Measurements from ENCODE around the gene CD48. TPM values are rescaled to one million over a fixed set of nuclear protein-coding genes. Genes with fewer than 3 reads are reported as not detected.
"Not testable (repeated sequence)": the region's sequence is repeated elsewhere in the genome, so short reads cannot be mapped to it uniquely, and the experiment has no call there.

Gene CD48
- total and polyA plus RNA-seq, 2 of the 4 experiments (the other 2 are of a cell fraction) = not detected

GRCh38 chr1:160652924-160653619 lies 58.5 kb downstream of the CD48 start:
- DNase-seq (no peak), ATAC-seq (ENCODE audit: low read depth) (no peak)
- Histone ChIP-seq H2BK15ac (ENCODE audit: low read depth, low read length) (no peak overlapping the region), H3K9me3 (ENCODE audit: control insufficient read depth, insufficient read depth, low read length) (no peaks in the 10 kb centered on the region), H4K5ac (ENCODE audit: low read depth, low read length) (no peak overlapping the region), H3K4me3 (ENCODE audit: insufficient read depth, low read depth, low read length) (no peak overlapping the region), H4K8ac (ENCODE audit: low read depth in 2 of 2, low read length in 2 of 2) (no peak overlapping the region), H3K36me3 (ENCODE audit: control insufficient read depth, insufficient read depth, low read length) (no peaks in the 10 kb centered on the region), H3K4me2 (ENCODE audit: low read depth, low read length) (no peak overlapping the region), H2BK5ac (ENCODE audit: low read depth, low read length, poor library complexity, severe bottlenecking) (no peak overlapping the region), H2BK20ac (ENCODE audit: low read depth, low read length) (no peak overlapping the region), H4K20me1 (ENCODE audit: insufficient read depth, low read length) (no peaks in the 10 kb centered on the region), H2AK9ac (replicated peaks; ENCODE audit: low read depth, low read length, poor library complexity) (no peak overlapping the region), H3K27me3 (ENCODE audit: control insufficient read depth, insufficient read depth, low read length) (no peaks in the 10 kb centered on the region), H2AK5ac (ENCODE audit: low read depth, low read length) (no peak overlapping the region), H3K23ac (ENCODE audit: low read depth, low read length) (no peak overlapping the region), H3K4me1 (ENCODE audit: control insufficient read depth, insufficient read depth, low read length) (no peaks in the 10 kb centered on the region), H3K18ac (ENCODE audit: low read depth, low read length) (no peak overlapping the region), H2BK120ac (ENCODE audit: low read depth, low read length) (no peak overlapping the region), H3K56ac (ENCODE audit: extremely low read depth, insufficient read depth, low read length) (no peak overlapping the region), H4K91ac (ENCODE audit: insufficient read depth, low read depth, low read length) (no peak overlapping the region), H3K14ac (replicated peaks; ENCODE audit: low read depth, low read length) (no peak overlapping the region), H3K4ac (ENCODE audit: low read depth, low read length) (no peak overlapping the region), H3K9me1 (ENCODE audit: insufficient read depth, low read length) (no peaks in the 10 kb centered on the region), H3K79me1 (ENCODE audit: low read depth in 1 of 2, low read length in 2 of 2) (no peaks in the 10 kb centered on the region), H3K27ac (ENCODE audit: insufficient read depth, low read length) (no peak overlapping the region), H3K9ac (ENCODE audit: low read depth, low read length) (no peak overlapping the region), H2AFZ (replicated peaks; ENCODE audit: low read length, poor library complexity) (no peak overlapping the region)
- no peak for TF ChIP-seq BHLHE40 (IDR thresholded peaks at IDR 0.05; ENCODE audit: low read depth, low read length)
- TF ChIP-seq, protein P1, sequence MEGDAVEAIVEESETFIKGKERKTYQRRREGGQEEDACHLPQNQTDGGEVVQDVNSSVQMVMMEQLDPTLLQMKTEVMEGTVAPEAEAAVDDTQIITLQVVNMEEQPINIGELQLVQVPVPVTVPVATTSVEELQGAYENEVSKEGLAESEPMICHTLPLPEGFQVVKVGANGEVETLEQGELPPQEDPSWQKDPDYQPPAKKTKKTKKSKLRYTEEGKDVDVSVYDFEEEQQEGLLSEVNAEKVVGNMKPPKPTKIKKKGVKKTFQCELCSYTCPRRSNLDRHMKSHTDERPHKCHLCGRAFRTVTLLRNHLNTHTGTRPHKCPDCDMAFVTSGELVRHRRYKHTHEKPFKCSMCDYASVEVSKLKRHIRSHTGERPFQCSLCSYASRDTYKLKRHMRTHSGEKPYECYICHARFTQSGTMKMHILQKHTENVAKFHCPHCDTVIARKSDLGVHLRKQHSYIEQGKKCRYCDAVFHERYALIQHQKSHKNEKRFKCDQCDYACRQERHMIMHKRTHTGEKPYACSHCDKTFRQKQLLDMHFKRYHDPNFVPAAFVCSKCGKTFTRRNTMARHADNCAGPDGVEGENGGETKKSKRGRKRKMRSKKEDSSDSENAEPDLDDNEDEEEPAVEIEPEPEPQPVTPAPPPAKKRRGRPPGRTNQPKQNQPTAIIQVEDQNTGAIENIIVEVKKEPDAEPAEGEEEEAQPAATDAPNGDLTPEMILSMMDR (conservative IDR thresholded peaks at IDR 0.05; ENCODE audit: low read depth, low read length) = no peak
- no CpG with 5 or more reads among the region's 9 CpGs for WGBS, 2 experiments (ENCODE audit: extremely low coverage in 2 of 2, insufficient read length in 1 of 2)
- intact Hi-C loops (cut with micrococcal nuclease) (no loop called here), dilution Hi-C loops (cut with HindIII; ENCODE audit: low sequenced_read_pairs, unreplicated experiment) (no loop called here), in situ Hi-C loops (cut with MboI; ENCODE audit: low sequenced_read_pairs) (no loop called here)
- CTCF ChIA-PET = no interaction called here
- POLR2A ChIA-PET (ENCODE audit: unreplicated experiment) = no interaction called here
- BruUV-seq (replicated peaks) = no TSS peak

DNA sequence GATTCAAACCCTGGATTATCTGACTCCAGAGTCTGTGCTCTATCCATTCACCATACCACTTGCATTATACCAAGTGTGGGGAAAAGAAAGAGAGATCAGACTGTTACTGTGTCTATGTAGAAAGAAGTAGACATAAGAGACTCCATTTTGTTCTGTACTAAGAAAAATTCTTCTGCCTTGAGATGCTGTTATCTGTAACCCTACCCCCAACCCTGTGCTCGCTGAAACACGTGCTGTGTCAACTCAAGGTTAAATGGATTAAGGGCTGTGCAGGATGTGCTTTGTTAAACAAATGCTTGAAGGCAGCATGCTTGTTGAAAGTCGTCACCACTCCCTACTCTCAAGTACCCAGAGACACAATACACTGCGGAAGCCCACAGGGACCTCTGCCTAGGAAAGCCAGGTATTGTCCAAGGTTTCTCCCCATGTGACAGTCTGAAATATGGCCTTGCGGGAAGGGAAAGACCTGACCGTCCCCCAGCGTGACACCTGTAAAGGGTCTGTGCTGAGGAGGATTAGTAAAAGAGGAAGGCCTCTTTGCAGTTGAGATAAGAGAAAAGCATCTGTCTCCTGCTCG lies 59.5 kb downstream of the CD48 start:
- dilution Hi-C loops (cut with HindIII; ENCODE audit: low sequenced_read_pairs, unreplicated experiment); ATAC-seq (ENCODE audit: low read depth); H3K4me2 ChIP-seq (ENCODE audit: low read depth, low read length); H3K14ac ChIP-seq (replicated peaks; ENCODE audit: low read depth, low read length); H3K23ac ChIP-seq (ENCODE audit: low read depth, low read length); H2AK9ac ChIP-seq (replicated peaks; ENCODE audit: low read depth, low read length, poor library complexity); H3K9me3 ChIP-seq (ENCODE audit: control insufficient read depth, insufficient read depth, low read length); H3K4ac ChIP-seq (ENCODE audit: low read depth, low read length); in situ Hi-C loops (cut with MboI; ENCODE audit: low sequenced_read_pairs); H3K9me1 ChIP-seq (ENCODE audit: insufficient read depth, low read length); BruUV-seq (replicated peaks); H3K9ac ChIP-seq (ENCODE audit: low read depth, low read length); H3K4me1 ChIP-seq (ENCODE audit: control insufficient read depth, insufficient read depth, low read length); H3K18ac ChIP-seq (ENCODE audit: low read depth, low read length); H4K8ac ChIP-seq (ENCODE audit: low read depth in 2 of 2, low read length in 2 of 2); H2BK20ac ChIP-seq (ENCODE audit: low read depth, low read length); H2AK5ac ChIP-seq (ENCODE audit: low read depth, low read length); CTCF ChIA-PET; POLR2A ChIA-PET (ENCODE audit: unreplicated experiment); H2BK15ac ChIP-seq (ENCODE audit: low read depth, low read length); H4K91ac ChIP-seq (ENCODE audit: insufficient read depth, low read depth, low read length); H3K79me1 ChIP-seq (ENCODE audit: low read depth in 1 of 2, low read length in 2 of 2); intact Hi-C loops (cut with micrococcal nuclease); H3K4me3 ChIP-seq (ENCODE audit: insufficient read depth, low read depth, low read length); H3K27me3 ChIP-seq (ENCODE audit: control insufficient read depth, insufficient read depth, low read length); H4K20me1 ChIP-seq (ENCODE audit: insufficient read depth, low read length); H4K5ac ChIP-seq (ENCODE audit: low read depth, low read length); H3K36me3 ChIP-seq (ENCODE audit: control insufficient read depth, insufficient read depth, low read length); H2AFZ ChIP-seq (replicated peaks; ENCODE audit: low read length, poor library complexity); H3K27ac ChIP-seq (ENCODE audit: insufficient read depth, low read length); DNase-seq; H2BK5ac ChIP-seq (ENCODE audit: low read depth, low read length, poor library complexity, severe bottlenecking); H2BK120ac ChIP-seq (ENCODE audit: low read depth, low read length); H3K56ac ChIP-seq (ENCODE audit: extremely low read depth, insufficient read depth, low read length): not testable (repeated sequence)
- WGBS, 2 experiments (ENCODE audit: extremely low coverage in 2 of 2, insufficient read length in 1 of 2) = 40% methylated on average over 1 of the region's 8 CpGs; no CpG with 5 or more reads in 1 of the 2 experiments
